ENCODE results near the gene ARHGEF3. TPM values are rescaled to one million over a fixed set of nuclear protein-coding genes. Genes with fewer than 3 reads are reported as not detected.
A peak's percentile ranks its signal among the peaks of the same experiment; 100 is the strongest.

The ARHGEF3 gene
- total RNA-seq, 1 experiment from 2014 or later = 9.5 TPM

DNA sequence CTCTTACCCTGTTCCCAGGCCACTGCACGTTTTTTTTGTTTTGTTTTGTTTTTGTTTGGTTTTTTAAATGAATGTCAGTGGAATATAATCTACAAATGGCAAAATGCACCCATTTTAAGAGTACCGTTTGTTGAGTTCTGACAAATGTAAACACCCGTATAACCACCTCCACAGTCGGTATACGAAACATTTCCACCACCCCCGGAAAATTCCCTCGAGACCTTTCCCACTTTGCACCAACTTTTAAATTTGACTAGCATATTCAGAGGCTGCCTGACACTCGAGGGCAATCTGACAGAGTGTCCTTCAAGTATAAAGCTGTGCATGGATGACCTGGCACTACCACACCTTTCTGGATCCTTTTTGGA, 613 bp upstream of the ARHGEF3 start:
- in situ Hi-C loops (cut with HindIII; ENCODE audit: low pct_unique_long_range_greater_than_20kb, low sequenced_read_pairs) = no loop called here
- no peak for DNase-seq (ENCODE audit: low read depth, low spot score)

DNA sequence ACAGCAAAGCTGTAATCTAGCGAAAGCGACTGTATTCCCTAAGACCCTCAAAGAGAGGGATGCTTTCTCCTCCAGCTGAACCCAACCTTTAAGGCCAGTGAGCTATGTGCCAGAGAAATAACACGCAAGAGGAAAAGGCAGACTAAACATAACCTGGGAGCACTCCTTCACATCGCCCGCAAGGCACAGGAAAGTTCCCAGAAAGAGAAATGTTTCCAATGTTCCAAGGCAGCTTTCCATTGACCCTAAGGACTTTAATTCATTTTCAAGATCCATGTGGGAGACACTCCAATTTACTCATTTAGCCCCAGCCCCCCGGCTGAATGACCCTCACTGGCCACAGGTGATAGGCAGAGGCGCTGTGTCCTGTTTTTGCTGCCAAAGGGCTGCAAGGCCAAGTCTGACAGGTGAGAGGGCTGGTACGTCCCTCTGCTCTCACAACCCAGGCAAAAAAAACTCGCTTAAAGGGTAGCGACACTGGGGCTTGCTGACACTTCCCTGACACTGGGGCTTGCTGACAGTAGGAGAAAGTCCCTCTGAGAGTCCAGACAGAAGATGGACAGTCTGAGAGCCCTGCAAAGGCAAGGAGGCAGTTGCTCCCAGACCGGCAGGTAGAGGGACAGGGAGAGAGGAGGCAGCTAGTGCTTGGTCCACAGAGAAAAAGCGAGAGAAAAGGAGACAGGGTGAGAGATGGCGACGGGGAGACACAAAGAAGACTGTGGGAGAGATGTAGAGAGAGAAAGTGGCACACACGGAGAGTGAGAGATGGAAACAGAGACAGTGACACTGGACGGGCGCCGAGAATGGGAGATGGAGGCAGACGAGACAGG, 702 bp downstream of the ARHGEF3 start:
- in situ Hi-C loops (cut with HindIII; ENCODE audit: low pct_unique_long_range_greater_than_20kb, low sequenced_read_pairs) = no loop called here
- DNase-seq (ENCODE audit: low read depth, low spot score) = no peak

DNA sequence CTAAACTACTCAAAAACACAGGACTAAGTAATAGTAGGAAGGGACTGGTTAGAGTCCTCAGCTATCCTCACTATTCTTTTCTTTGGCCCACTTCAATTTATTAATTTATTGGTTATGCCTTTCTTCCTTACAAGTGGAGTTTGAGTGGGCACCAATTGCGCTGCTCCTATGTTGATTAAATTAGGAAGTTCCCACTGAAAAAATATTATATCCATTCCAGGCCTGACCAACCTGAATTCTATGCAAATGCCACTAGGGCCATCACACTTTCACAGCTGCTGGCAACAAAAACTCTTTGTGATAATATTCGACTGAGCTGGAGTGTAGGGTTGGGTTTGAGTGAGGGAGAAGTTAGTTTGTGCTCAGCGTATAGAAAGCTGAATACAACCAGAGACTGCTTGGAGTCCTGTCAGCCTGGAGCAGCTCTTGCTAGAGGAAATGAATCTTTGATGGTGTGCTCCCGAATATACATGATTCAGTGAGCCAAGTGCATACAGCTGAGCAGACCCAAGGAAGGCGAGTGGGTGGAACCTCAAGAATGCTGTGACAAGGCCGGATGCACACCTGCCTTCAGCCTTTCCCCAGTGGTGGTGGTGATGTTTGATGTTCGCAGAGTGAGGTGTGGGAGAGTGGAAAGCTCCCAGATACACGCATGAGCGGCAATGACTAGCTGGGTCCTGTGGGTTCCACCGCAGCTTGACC, 1.5 kb downstream of the ARHGEF3 start:
- in situ Hi-C loops (cut with HindIII; ENCODE audit: low pct_unique_long_range_greater_than_20kb, low sequenced_read_pairs) = no loop called here
- DNase-seq (ENCODE audit: low read depth, low spot score) = no peak

DNA sequence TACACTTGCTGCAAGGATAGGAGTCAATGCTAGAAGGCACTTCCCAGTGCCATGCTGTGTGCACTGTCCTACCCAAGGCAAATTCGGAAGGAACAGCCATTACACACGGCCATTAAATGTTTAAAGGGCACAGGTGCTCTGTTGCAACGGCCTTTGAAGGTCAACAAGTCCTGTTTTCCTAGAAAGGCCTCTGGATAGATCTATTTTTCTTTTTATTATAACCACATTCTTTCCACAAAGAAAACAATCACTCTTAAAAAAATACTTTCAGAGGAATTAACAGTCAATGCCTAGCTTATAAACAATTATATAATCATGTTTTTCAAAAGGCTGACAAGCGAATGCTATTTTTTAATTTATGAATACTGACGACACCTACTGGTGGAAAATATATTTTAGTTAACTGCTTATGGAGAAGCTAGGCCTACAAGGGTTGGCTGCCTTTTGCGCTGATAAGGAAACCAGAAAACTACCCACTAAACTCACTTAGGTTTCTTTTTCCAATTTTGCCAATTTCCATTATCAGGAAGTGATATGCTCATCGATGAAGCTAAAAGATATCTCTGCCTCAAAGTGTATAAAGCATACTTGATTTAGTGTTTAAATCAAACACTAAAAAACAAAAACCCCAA, 2.4 kb downstream of the ARHGEF3 start:
- DNase-seq (ENCODE audit: low read depth, low spot score) = peak; percentile 73
- in situ Hi-C loops (cut with HindIII; ENCODE audit: low pct_unique_long_range_greater_than_20kb, low sequenced_read_pairs) = no loop called here

DNA sequence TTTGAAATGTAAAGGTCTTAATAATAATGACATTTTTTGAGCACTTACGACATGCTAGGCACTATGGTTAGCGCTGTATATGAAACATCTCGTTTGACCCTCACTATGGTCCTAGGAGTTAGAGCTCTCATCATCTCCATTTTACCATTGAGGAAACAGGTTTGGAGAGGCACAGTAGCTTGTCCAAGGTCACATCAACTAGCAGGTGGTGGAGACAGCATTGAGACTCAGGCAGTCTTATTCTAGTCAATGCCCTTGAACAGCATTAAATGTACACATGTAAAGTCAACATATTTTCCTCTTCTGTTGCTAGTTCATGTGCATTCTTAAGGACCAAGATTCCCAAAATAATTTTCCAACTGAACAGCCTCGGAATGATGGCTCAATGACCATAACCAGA, 4.8 kb downstream of the ARHGEF3 start:
- DNase-seq (ENCODE audit: low read depth, low spot score) = no peak
- in situ Hi-C loops (cut with HindIII; ENCODE audit: low pct_unique_long_range_greater_than_20kb, low sequenced_read_pairs) = no loop called here

DNA sequence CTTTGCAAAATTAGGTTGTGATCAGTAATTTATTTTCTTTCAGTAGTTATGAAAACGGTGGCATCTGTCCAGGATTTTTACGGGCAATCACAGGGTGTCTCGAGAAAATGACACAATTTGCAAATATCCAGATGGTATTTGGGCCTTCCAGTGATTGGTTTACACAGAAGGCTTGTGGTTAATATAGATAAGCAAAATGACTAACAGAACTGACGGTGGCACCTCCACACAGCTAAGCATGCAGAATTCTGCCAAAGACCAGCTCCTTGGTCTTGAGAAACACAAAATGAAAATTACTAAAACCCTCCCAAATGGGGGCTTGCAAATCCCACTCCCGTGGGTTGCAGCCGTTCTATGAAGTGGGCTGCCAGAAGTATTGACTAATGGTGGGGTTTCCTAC, 5.5 kb downstream of the ARHGEF3 start:
- no peak for DNase-seq (ENCODE audit: low read depth, low spot score)
- in situ Hi-C loops (cut with HindIII; ENCODE audit: low pct_unique_long_range_greater_than_20kb, low sequenced_read_pairs) = no loop called here

DNA sequence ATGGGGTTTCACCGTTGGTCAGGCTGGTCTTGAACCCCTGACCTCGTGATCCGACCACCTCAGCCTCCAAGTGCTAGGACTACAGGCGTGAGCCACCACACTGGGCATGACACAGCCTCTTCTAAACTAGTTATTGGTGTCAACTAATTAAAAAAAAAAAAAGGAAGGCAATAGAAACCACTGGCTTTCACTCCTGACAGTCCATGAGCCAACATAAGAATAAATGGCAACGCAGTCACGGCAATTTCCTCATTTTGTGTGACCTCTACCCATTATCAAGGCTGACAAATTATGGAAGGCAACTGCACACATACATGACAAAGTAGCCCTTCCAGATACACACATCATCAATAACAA, 5.9 kb downstream of the ARHGEF3 start:
- DNase-seq (ENCODE audit: low read depth, low spot score) = no peak
- in situ Hi-C loops (cut with HindIII; ENCODE audit: low pct_unique_long_range_greater_than_20kb, low sequenced_read_pairs) = no loop called here

DNA sequence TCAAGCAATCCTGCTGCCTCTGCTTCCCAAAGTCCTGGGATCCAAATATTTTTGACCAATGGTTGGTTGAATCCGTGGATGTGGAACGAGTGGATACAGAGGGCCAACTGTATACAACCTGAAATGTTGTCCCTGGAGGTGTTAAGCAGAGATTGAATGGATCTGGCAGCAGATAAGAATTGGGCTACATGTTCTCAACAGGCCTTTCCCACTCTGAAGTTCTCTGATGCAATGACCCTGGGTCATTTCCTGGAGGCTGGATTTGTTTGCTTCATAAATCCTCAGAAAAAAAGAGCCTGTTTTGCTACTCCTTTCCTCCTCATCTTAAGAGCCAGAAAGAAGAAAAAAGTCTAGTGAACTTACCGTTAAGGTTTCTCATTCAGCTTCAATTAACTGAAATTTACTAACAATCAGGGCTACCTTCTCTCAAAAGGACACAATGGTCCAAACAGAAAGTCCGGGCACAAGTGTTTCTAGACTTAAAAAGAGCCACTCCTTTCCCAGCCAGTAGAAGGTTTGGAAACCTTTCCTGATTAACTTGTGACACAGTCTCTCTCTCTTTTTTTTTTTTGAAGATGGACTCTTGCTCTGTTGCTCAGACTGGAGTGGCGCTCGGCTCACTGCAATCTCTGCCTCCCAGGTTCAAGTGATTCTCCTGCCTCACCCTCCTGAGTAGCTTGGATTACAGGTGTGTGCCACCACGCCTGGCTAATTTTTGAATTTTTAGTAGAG, 6.5 kb downstream of the ARHGEF3 start:
- DNase-seq (ENCODE audit: low read depth, low spot score) = no peak
- in situ Hi-C loops (cut with HindIII; ENCODE audit: low pct_unique_long_range_greater_than_20kb, low sequenced_read_pairs) = no loop called here

DNA sequence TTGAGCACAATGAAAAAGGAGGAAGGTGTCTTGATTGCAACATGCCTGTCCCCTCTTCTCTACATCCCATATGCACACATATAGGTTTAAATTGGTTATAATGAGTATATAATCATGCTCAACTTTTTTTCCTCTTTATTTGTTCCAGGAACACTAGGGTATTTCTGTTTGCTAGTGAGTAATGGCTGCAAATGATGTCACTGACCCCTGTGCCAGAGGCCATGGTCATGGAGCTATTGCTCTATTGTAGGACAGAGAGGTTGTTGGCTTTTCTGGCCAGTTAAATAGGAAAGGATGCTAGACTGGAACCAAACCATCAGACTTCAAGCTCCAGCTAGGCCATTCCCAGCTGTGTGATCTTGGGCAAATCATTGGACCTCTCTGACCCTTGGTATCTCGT, 9.6 kb downstream of the ARHGEF3 start:
- DNase-seq (ENCODE audit: low read depth, low spot score) = no peak
- in situ Hi-C loops (cut with HindIII; ENCODE audit: low pct_unique_long_range_greater_than_20kb, low sequenced_read_pairs) = no loop called here

DNA sequence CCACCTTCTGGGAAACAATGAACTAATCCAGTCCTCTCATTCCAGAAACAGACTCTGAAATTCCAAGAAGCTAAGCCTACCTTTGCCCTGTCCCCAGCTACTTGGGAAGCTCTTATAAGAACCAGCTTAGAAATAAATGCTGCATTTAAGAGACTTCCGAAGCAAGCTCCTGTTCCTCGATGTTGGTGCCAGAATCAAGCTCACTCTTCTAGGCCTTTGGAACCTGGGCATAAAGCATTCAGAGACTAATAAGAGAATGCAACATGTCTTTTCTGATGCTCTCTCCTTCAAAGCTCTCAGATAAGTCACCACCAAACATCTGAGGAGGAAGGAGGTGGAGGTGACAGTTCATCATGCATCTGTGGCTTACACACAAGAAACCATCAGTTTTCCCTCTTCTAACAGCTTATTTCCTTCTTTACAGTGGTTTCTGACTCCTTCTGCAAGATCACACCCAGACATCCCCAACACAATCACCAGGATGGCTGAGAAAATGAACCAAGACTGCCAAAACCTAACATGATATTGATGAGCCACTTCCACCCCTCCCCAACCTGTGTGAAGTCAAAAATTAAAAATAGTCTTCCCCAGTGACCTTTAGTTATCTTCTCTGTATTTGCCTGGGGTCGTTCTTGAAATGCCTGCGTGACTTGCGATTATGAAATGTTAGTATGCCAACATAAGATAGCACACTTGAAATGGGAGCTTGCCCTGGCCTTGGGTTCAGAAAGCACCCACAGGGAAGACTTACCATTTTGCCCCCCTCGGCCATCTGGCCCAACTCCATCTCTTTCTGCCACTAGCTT, 11.5 kb downstream of the ARHGEF3 start:
- in situ Hi-C loops (cut with HindIII; ENCODE audit: low pct_unique_long_range_greater_than_20kb, low sequenced_read_pairs) = no loop called here
- no peak for DNase-seq (ENCODE audit: low read depth, low spot score)

DNA sequence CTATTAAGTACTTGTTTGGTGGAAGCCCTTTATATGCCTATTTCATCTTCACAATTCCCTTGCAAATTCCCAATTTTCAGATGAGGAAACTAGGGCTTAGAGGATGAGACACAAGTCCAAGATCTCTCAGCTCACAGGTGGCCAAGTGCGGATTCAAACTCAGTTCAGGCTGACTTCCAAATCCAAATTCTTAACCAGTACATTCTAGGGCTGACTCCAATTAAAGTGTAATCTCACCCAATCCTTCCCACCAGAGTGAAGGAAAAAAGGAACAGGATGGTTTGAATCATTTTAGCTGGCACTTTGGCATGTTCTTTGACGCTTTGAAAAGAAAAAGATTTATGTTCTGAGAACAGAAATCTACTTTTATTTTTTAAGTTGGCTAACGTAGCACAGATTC, 12.7 kb downstream of the ARHGEF3 start:
- no peak for DNase-seq (ENCODE audit: low read depth, low spot score)
- in situ Hi-C loops (cut with HindIII; ENCODE audit: low pct_unique_long_range_greater_than_20kb, low sequenced_read_pairs) = no loop called here

DNA sequence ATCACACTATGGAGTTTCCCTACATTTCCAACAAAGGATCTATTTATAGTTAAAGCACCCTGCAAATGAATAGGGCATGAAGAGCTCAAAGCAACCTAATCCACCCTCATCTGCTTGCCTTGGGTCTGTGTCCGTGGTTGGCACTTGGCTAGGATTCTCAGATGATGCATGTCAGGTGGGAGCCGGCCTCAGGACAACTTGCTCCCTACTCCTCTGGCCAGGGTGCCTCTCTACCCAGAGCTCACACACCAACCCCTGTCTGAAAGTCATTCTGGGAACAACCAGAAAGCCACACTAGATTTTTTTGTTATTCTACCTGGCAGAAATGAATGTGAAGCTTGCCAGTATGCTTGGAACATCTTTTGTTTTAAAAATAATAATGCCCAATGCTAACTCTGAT, 13.2 kb downstream of the ARHGEF3 start:
- in situ Hi-C loops (cut with HindIII; ENCODE audit: low pct_unique_long_range_greater_than_20kb, low sequenced_read_pairs) = no loop called here
- no peak for DNase-seq (ENCODE audit: low read depth, low spot score)

DNA sequence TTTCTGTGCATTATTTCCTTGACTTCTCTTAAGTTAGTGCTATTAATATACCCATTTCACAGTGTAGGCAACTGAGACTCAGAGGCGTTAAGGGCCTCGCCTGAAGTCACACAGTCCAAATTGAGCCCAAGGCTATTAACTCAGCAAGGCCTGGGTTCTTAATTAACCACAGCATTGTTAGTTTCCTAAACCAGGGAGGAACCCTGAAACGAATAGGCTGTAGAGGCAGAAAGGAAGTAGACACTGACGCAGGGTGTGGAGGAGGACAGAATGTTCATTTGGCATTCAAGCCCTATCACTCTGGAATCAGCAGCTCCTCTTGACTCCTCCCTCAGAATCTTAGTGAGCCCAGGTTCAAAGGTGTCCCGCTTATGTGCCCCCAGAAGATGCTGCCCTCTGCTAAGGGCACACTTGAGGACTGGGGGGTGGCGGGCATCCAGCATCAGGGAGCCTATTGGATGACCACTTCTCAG, 13.9 kb downstream of the ARHGEF3 start:
- DNase-seq (ENCODE audit: low read depth, low spot score) = no peak
- in situ Hi-C loops (cut with HindIII; ENCODE audit: low pct_unique_long_range_greater_than_20kb, low sequenced_read_pairs) = no loop called here

DNA sequence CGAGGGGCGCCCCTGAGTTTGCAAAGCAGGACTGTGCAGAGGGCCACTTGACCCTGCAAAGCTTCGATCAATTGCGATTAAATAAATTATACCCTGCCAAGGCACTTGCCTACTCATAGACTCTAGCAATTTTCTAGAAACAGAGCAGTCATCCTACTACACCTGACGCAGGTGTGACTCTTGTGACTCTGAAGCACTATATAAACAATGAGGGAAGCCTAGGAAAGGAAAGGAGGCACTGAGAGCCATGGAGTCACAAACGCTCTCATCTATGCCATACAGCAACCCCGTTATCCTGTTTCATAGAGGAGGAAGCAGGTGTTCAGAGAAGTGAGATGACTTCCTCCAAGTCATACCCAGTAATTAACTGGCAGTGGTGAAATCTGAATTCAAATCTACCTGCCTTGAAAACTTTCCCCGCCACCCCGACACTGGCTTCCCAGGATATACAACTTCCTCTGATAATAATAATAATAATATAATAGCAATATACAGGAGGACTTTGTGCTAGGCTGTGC, 14.4 kb downstream of the ARHGEF3 start:
- no peak for DNase-seq (ENCODE audit: low read depth, low spot score)
- in situ Hi-C loops (cut with HindIII; ENCODE audit: low pct_unique_long_range_greater_than_20kb, low sequenced_read_pairs) = no loop called here

DNA sequence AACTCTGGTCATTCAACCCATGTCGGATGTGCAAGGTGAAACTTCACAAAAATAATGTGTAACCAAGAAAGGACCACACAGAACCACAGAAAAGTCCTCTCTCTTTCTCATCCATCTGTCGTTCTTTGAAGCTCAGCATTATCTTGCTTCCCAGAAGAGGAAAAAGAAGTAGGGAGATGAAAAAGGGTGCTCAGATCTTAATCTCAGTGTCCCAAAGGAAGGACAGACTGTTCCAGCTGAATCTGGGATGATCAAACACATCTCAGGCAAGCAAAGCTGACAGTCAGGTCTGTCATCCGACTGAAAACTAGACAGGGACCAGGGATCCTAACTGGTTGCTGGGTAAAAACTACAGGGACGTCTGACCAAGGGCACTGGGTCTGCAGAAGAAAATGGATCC, 16.2 kb downstream of the ARHGEF3 start:
- in situ Hi-C loops (cut with HindIII; ENCODE audit: low pct_unique_long_range_greater_than_20kb, low sequenced_read_pairs) = no loop called here

DNA sequence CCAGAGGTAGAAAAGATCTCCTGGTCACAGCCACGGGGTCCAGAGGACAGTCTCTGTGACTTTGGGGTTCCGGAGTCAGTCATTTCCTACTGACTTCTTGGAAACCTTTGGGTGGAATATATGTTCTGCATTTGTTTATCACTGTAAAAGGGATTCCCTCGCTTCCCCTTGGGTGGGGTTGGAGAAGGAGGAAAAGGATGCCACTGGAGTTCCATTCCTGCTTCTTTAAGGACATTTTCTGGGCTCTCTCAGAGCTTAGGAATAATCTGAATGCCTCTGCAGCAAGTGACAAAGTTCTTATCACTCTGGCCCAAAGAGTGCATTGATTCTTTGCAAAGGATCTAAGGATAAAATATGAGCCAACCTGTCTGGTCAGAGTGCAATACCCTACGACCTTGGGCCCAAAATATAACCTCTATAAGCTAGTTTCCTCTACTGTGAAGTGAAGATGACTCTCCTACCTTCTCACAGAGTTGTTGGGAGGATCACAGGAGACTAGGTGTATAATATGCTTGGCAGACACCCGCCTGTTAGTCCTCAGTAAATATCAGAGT, 17.2 kb downstream of the ARHGEF3 start:
- in situ Hi-C loops (cut with HindIII; ENCODE audit: low pct_unique_long_range_greater_than_20kb, low sequenced_read_pairs) = no loop called here
- no peak for DNase-seq (ENCODE audit: low read depth, low spot score)

More for the DNA sequence above, 16.2 kb downstream of the ARHGEF3 start:
- DNase-seq (ENCODE audit: low read depth, low spot score) = no peak
